Activated CD4-positive, alpha-beta T cell treated with anti-CD3 and anti-CD28 coated beads, Interleukin-10, Interleukin-2, amounts not matched to agents 100 ng/mL and 50 ng/mL, durations not matched to agents 16 hours and 8 hours (primary cell): ENCODE data around the gene NECTIN4.

Experiments used
- DNase-seq: peaks from one replicate; pipeline ENCODE4 v3.0.0-alpha.2; 2020

Gene NECTIN4

GRCh38 chr1:161111117-161111516, 21.8 kb upstream of the NECTIN4 start:
- DNase-seq, result no peak

DNA sequence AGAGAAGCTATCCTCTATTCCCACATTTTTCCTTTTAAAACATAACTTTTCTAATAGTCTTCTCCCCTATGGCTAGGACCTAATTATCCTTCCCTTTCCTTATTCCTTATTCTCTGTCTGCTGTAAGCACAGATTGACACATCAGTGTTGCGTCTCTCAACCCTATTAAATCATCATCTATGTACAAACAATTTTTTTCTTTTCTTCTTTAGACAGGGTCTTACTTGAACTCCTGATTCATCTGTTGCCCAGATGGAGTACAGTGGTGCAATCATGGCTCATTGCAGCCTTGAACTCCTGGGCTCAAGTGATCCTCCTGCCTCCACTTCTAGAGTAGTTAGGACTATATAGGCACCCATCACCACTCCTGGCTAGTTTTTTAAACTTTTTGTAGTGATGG, 17.1 kb upstream of the NECTIN4 start:
- no peak for DNase-seq

DNA sequence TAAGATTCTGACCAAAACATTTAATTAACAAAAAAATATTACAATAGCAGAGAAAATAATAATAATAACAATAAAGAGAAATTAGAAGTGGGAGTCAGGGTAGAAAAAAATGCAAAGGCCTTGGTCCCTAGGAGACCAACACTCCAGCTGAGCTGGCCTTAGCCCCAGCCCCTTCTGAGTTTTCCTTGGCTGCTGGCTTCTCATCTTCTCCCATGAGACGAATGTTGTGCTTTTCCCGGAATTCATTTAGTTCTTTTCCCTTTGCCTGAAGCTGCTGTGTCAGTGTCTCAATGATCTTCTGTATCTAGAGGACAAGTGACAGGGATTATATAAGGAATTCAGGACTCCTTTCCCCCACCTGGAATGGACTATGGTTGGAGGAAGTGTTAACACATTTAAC, 11.2 kb upstream of the NECTIN4 start:
- no peak for DNase-seq

DNA sequence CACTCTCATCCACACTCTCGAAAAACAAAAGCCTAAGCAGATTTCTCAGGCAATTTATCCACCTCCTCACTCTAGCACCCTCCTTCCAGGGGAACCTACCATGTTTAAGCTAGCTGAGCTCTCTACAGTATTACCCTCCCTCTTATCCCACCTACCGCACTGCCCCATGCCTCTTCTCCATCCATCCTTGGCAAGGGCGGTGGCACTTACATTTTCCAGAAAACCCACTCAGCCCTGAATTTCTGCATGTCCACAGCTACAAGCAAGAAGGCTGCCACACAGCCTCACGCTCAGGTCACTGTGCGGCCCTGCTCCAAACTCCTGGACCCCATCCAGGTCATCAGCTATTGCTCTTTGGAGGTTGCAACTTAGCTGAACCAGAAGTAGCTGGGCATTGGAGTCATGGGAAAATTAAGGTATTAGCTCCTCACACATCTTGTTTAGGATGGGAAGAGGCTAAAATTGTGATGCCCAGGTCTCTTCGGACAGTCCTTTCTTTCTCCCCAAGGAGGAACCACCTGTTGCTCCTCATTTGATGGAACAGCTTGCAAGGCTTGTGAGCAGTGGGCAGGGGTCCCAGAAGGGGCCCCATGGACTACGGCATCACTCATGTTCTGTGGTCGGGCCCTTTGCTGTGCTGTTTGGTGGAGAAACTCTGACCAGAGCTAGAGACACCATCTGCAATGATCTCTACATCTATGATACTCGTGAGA, 9.9 kb upstream of the NECTIN4 start:
- DNase-seq, result no peak

- DNase-seq, result peak; percentile 90
These were observed 9.1 kb upstream of the NECTIN4 start, which contains the start of gene KLHDC9 for GRCh38 chr1:161098210-161099068. TSS of gene KLHDC9 (plus strand) at chr1:161098361. CDS start at chr1:161098536, 175 bp downstream.

- DNase-seq, result no peak
These were observed 7.2 kb upstream of the NECTIN4 start for GRCh38 chr1:161096530-161096929.

DNA sequence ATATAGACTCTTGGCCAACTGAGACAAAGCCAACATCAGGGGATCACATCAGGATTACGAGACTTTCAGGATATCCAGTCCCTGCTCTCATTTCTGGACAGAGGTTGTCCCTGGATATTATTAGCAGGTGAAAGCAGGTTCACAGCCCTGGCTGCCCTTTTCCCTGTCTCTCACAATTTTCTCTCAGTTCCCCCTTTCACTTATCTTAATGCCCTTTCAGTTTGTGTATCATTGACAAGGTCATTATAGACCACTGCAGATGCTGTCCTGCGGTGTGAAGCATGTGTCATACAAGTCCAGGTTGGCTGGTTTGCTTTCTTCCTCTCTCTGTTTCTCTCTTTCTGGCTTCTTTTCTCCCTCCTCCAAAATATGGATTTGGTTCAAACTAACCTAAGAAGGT, 6.7 kb upstream of the NECTIN4 start:
- no peak for DNase-seq

DNA sequence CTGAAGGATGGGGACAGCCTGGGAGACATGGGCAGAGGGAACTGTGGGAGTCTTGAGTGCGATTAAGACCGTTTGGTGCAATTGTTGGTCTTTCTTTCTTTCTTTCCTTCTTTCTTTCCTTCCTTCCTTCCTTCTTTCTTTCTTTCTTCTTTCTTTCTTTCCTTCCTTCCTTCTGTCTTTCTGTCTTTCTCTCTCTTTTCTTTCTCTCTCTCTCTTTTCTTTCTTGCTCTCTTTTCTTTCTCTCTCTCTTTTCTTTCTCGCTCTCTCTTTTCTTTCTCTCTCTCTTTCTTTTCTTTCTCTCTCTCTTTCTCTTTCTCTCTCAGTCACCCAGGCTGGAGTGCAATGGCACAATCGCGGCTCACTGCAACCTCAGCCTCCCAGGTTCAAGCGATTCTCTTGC, 5.9 kb upstream of the NECTIN4 start:
- DNase-seq, result no peak

GRCh38 chr1:161094481-161094880, 5.1 kb upstream of the NECTIN4 start:
- no peak for DNase-seq

- DNase-seq, result peak; percentile 56
These were observed 3.3 kb upstream of the NECTIN4 start for GRCh38 chr1:161092621-161093028.

- no peak for DNase-seq
These were observed 2.6 kb upstream of the NECTIN4 start for GRCh38 chr1:161091796-161092507.

DNA sequence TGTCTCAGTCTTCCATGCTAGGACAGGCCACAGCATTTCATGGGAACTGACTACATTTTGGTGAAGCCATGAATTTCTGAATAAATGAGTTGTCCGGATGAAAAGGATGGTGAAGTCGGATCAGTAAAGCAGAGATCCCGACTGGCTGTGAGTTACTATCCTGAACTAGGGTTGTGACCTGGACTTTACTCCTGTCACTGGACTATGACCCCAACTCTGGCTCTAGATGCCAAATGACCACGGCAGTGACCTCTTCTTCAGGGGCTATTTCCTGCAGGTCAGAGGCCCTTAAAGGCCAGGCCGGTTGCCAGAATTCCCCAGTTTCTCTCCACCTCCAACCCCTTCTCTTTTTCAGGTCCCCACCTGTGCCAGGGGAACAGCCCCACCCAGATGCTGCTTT, 1.7 kb upstream of the NECTIN4 start:
- no peak for DNase-seq

- DNase-seq, result no peak
These were observed 1.3 kb upstream of the NECTIN4 start for GRCh38 chr1:161090617-161091016.

- no peak for DNase-seq
These were observed 580 bp upstream of the NECTIN4 start for GRCh38 chr1:161089938-161090337.

GRCh38 chr1:161088587-161089110, 709 bp downstream of the NECTIN4 start:
- DNase-seq, result no peak

GRCh38 chr1:161086457-161086856, 2.9 kb downstream of the NECTIN4 start:
- no peak for DNase-seq

DNA sequence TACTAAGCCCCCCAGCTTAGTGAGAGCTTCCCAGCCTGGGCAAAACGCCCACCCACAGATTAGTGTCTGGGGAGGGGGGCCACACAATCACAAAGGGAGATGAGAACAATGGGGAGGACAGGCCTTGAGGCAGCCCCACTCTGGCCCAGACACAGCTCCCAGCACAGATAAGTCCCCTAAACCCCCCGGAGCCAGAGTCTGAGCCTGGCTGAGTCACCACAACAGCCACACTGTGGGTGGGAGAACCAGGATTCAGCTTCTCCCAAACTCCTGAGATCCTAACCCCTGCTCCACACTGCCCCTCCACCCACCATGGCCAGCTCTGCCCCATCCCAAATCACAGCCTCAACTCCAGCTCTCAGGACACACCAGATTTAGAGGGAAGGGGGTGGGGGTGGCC, 4.2 kb downstream of the NECTIN4 start:
- no peak for DNase-seq

DNA sequence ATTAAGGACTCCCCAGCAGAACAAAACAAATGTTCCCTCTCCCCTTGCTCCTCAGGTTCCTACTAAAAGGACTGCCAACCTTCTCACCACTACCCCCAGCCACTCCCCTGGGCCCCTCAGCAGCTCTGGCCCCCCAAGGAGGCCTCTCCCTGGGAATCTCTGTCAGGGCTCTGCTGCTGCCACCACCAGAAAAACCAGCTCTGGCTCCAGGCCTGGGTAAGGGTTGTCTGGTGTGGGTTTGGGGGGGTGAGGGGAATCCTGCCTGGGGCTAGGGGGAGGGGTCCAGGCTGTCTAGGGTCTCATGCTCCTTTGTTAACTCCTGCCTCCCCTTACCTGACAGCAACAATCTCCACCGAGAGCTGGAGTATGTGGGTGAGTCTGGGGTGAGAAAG, 4.8 kb downstream of the NECTIN4 start:
- DNase-seq, result no peak

DNA sequence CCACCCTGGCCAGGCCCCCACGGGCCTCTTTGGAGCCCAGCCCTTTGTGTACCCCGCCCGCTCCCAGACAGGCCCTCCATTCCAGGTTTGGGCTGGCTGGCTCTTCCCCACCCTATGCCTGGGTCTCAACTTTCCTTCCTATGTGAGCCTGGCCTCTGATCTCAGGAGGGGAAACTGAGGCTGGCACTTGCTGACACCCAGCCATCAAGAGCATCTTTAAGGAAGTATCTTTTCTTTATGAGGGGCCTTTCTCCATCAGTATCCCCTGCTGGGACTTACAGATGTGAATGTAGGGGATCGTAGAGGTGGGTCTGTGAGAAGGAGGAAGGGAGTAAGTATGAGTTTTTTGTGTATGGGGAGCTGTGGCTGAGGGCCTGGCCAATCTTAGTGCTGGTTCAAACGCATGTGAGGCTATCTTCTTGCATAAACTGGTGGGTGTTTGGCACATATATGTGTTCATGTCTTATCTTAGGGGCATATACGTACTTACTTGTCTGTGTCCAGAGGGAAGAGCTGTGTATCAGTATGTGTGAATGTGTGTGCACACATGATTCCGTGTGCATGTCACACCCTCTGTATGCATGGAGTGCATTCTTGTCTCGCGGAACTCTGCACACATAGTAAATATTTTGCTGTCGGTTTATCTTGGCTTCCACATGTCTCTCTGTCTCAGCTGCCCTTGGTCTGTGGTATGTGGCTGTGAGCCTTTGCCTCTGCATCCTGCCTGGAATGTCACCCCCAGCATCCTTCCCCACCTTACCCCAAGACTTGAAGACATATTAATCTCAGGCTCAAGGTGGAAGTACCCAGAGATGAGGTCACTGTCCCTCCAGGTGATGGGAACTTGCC, 5.4 kb downstream of the NECTIN4 start:
- no peak for DNase-seq

- no peak for DNase-seq
These were observed 6.2 kb downstream of the NECTIN4 start for GRCh38 chr1:161082996-161083747.

- DNase-seq, result no peak
These were observed 6.9 kb downstream of the NECTIN4 start for GRCh38 chr1:161082483-161082882.

- no peak for DNase-seq
These were observed 7.8 kb downstream of the NECTIN4 start for GRCh38 chr1:161081519-161081918.
